ENCODE results near the gene PARVB.

DNA sequence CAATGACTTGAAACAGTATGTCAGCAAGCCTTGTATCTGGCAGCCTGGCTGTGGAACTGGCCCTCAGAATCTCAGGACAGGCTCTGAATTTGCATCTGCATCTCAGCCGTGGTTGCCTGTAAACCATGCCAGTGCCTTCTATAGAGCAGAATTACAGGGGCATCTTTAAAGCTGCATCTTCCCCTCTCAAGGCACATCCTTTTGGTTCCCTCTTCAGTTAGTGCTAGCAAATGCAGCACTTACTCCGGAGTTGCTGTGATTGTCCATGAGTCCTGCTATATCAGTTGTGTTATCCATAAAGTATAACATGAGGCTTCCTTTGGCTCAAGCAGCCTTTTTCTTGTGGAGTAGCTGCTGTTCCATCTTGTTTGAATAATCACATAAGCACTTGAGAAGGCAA lies 102.7 kb downstream of the PARVB start:
- TF ChIP-seq, protein P1, sequence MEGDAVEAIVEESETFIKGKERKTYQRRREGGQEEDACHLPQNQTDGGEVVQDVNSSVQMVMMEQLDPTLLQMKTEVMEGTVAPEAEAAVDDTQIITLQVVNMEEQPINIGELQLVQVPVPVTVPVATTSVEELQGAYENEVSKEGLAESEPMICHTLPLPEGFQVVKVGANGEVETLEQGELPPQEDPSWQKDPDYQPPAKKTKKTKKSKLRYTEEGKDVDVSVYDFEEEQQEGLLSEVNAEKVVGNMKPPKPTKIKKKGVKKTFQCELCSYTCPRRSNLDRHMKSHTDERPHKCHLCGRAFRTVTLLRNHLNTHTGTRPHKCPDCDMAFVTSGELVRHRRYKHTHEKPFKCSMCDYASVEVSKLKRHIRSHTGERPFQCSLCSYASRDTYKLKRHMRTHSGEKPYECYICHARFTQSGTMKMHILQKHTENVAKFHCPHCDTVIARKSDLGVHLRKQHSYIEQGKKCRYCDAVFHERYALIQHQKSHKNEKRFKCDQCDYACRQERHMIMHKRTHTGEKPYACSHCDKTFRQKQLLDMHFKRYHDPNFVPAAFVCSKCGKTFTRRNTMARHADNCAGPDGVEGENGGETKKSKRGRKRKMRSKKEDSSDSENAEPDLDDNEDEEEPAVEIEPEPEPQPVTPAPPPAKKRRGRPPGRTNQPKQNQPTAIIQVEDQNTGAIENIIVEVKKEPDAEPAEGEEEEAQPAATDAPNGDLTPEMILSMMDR (IDR thresholded peaks at IDR 0.05; ENCODE audit: poor library complexity): no peak
- TF ChIP-seq EZH2 (IDR thresholded peaks at IDR 0.05; ENCODE audit: borderline replicate concordance): no peak
